NCI-H2107 (cell line): ENCODE measurements around the gene CMIP.

Experiments used
- DNase-seq: peaks from one replicate; lab custom pipeline; 2025; lab: John Stamatoyannopoulos, UW

The CMIP gene

DNA sequence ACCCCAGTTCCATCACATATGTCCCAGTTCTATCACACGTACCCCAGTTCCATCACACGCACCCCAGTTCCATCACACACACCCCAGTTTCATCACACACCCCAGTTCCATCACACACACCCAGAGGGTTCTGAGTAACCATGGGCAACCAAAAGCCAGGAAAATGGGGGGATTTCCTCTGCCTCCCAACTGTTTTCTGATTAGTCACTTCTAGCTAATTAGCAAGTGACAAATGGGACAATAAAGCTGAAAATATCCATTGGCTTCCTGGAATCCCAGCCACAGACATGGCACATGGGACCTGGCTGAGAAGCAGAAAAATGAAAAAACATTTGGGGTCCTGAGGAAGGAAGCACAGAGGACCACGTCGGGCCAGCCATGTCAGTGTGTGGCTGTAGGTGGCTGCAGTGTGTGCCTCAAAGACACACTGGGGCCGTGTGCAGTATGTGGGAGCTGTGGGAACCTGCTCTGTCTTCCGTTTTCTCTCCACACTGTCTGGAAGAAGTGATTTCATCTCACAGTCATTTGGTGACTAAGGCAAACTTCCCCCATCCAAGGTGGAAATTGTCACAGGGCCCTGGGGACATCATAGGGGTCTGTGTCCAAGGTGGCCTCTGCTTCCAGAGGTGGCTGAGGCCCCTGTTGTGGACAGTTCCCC is 106.7 kb downstream of the CMIP start:
- no peak for DNase-seq

GRCh38 chr16:81551821-81552304 is 107.3 kb downstream of the CMIP start:
- no peak for DNase-seq

- DNase-seq, result no peak
Observed at GRCh38 chr16:81552743-81553079, 108.1 kb downstream of the CMIP start.

- no peak for DNase-seq
Observed at GRCh38 chr16:81553080-81553813, 108.6 kb downstream of the CMIP start.

GRCh38 chr16:81553814-81554675 is 109.4 kb downstream of the CMIP start:
- no peak for DNase-seq

DNA sequence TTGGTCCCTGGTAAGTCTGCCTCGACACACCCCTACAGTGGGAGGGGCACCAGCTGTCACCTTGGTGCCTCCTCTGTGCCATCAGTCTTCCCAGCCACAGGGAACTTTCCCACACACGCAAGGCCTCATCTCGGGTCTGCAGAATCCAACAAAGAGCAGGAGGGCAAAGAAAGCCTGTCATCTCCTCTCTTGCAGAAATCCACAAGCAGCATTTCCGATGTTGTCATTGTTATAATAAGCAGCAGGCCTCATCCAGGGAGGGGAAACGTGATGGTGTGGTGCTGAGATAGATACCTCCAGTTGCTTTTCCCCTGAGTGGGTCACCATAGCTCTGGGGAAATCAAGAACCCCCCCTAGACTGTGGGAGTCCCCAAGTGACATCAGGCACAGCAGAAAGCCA is 110.4 kb downstream of the CMIP start:
- no peak for DNase-seq

DNA sequence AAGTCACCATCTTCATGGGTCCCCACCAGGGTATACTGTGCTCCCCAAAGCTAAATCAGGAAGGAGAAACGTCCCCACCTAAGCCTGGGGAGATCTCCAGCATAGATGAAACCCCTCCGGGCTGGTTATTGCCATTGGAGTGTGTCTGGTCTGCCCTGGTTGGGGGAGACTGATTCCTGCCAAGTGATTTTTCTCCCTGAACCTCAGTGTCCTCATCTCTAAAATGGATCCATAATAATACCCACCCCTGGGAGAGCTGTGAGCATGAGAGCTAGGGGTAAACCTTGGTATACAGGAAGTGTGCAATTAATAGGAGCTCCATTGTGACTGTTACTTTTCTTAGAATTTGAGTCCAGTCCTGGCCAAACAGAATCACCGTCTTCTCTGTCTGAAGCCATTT is 111.1 kb downstream of the CMIP start:
- DNase-seq, result no peak

DNA sequence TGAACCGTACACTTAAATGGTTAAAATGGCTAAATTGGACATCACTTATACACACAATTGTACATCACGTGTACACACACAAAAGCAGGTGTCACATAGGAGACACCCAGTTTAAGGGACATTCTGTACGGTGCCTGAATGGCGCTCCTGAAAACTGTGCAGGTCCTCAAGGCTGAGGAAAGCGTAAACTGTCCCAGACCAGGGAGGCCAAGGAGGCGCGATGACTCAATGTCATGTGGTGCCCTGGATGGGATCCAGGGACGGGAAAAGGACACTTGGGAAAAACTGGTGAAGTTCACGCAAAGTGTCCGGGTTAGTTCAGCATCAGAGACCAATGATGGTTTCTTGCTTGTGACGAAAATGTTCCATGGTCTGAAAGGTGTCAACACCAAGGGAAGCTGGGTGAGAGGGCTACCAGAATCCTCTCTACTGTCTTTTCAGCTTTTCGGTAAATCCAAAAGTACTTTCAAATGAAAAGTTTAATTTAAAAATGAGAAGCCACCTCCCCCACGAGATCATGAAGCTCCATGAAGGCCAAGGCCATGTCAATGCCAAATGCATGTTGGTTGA is 112.2 kb downstream of the CMIP start:
- no peak for DNase-seq

GRCh38 chr16:81558077-81558443 is 113.5 kb downstream of the CMIP start:
- DNase-seq, result no peak

DNA sequence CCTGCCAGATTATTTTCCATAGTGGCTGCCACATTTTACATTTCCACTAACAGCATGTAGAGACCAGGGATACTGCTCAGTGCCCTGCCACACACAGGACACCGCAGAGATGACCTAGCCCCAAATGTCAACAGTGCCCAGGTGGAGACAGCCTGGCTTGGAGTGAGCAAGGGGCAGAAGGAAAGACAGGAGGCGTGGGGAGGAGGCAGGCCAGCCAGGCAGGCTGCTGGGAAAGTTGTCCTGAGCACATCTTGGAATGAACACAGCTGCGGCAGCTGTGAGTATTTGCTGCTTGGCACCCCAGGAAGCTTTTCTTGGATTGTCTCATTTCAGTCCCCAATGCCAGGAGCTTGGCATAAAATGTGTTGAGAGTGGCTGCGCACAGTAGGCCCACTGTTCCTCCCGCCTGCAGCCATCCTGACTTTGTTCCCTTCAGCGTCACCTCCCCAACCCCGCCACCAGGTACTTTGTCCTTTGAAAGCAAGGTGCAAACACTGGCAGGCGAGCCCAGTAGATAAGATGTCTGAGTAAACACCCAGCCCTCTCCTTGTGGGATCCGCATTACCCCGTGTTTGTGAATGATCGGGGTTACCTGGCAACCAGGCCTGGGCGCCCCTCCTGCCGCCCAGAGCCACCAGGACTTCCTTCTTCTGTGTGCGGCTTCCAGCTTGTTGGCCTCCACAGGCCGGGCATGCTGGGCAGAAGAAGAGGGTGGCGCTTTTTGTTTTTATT is 114.0 kb downstream of the CMIP start:
- peak; percentile 57 for DNase-seq

DNA sequence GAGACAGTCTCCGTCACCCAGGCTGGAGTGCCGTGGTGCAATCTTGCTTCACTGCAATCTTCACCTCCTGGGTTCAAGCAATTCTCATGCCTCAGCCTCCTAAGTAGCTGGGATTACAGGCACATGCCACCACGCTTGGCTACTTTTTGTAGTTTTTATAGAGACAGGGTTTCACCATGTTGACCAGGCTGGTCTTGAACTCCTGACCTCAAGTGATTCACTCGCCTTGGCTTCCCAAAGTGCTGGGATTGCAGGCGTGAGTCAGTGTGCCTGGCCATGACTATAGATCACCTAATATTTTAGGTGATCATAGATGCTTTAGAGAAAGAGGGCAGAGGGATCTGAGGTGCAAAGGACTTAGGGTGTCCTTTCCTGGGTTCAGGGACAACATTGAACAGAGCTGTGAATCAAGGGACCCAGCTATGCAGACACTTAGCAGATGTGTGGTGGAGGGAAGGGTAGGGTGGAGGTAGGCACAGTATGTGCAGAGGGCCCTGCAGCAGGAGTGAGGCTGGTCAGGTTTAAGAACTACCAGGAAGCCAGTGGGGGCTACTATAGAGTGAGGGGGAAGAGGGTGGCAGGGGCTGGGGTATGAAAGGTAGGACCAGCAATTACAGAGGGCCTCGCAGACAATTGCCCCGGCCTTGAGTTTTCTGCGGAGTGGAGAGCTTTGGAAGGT is 116.5 kb downstream of the CMIP start:
- DNase-seq, result no peak

- DNase-seq, result no peak
Observed at GRCh38 chr16:81562174-81562849, 117.7 kb downstream of the CMIP start.

- no peak for DNase-seq
Observed at GRCh38 chr16:81562926-81563325, 118.3 kb downstream of the CMIP start.

DNA sequence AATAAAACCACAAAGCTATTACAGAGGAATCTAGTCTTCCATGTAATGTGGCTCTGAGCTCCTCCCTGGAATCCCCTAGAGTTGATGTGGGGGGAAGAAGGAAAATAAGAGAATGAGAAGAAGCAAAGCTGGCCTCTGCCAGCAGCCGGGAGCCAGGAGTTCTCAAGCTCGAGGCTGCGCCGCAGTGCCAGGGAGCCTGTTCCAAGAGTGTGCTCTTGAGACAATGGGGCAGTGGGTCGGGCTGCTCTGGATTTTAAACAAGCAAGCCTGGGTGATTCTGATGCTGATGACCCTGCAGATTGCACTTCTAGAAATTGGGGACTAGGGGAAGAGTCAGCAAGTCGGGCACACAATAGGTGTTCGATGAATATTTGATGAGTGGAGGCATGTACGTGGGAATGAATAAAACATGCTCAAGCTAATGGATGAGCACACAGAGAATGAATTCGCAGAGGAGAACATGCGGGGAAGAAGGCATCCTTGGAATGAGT is 119.9 kb downstream of the CMIP start:
- no peak for DNase-seq

DNA sequence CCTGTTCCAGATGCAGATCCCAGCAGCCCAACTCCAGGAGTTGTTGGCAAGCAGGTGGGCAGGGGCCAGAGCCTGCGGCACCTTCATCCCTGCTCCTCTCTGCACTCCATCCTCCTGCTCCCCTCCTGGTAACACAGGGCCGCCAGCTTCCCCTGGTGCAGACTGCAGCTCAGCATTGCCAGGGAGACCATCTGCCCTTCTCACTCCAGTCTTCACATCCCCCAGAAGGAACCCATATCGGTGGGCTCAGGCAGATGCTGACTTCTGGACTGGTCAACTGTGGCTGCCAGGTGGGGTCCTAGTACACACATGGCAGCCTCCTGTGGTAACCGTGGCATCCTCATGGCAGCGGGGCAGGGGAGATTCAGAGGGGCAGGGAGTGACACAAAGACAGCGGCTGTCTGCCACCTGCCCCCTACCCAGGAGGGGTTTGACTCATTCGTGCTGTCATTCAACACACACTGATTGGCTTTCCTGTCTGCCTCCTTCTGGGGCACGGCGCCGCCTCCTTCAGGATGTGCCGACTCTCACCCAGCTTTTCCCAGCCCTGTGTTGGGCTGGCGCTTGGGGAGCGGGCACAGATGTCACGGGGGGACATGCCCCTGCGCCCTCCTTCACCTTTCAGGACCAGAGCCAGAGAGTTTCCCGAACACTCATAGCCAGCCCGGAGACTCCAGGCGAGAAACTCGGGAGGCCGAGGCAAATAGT is 120.9 kb downstream of the CMIP start:
- DNase-seq, result no peak

- no peak for DNase-seq
Observed at GRCh38 chr16:81566086-81567007, 121.7 kb downstream of the CMIP start.

DNA sequence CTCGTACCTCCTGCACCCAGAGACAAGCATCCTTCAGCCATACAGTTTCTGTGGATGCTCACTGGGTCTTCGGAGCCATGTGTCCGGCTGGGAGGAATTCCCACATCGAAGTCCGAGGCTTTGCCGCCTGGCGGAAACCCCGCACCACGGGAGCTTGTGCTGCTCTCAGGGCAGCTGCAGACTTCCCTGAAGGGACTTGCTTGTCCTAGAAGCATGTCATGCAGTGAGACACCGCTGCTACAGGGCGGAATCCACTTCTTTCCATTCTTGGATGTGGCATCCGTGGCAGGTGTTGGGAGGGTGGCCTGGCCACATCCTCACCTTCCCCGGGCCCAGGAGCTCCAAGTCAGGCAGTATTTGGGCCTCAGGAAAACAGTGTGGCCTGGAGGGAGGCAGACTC is 122.5 kb downstream of the CMIP start:
- DNase-seq, result no peak

DNA sequence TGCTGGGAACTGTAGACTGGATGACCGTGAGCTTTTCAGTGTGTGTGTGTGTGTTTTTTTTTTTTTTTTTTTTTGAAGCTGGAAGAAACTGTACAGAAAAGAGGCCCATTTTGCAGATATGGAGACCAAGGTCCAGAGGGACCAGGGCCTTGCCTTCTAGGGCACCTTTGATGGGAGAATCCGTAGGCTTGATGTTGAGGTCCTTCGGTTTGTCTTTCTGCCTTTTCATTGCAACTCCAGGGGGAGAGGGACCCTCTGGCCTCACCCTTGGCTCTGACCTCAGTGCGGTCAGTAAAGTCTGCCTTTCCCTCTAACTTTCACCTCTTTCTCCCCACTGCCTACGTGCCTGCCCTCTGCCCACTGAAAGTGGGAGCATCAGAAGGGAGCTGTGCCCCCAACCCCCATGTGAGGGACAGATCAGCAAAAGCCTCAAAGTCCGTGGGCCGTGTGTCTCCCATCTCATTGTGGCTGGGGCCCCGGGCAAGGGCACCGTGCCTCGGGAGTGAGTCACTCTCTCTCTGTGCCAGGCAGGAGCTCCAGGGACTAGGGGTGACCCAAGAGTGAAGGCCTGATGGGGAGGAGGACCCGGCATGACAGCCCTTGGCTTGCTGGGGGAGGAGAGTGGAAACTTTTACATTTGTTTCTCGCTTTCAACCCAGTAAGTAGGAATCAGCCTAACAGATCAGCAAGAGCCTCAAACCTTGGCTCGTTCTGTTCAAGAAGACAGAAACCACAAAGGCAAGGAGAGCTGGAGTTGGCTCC is 123.6 kb downstream of the CMIP start:
- no peak for DNase-seq
